Bronchial epithelial cell (primary cell): Measurements from ENCODE around the gene MEMO1. TPM values are rescaled to one million over a fixed set of nuclear protein-coding genes. Genes with fewer than 3 reads are reported as not detected.
A peak's percentile ranks its signal among the peaks of the same experiment; 100 is the strongest.

Source experiments
- DNase-seq: peaks from one replicate; pipeline ENCODE4 v3.0.0-alpha.2; 2010; ENCODE audit warnings: low read depth
- FAIRE-seq: peaks from 2 replicates; lab custom pipeline; 2011; peaks lifted over from hg19 to GRCh38; lab: Jason Lieb, UNC
- H3K27me3 ChIP-seq: 2 replicates; pipeline ENCODE4 v1.5.1; 2011; ENCODE audit warnings: low read length; ENCODE audit not compliant: control insufficient read depth, insufficient read depth
- H3K36me3 ChIP-seq: 2 replicates; pipeline ENCODE4 v1.5.1; 2011; ENCODE audit warnings: low read length; ENCODE audit not compliant: control insufficient read depth, insufficient read depth
- H3K4me3 ChIP-seq: 2 replicates; pipeline ENCODE4 v1.5.1; 2011; ENCODE audit warnings: mild to moderate bottlenecking, low read depth, low read length, control low read depth
- total RNA-seq: library from RNA; depleted of rRNA; stranded (reverse); fragments of >200 nt; gene quantifications from 2 replicates; pipeline ENCODE4 v1.2.1, GENCODE V29; 2014
- TF ChIP-seq, protein P1 (sequence below): IDR thresholded peaks from 2 replicates; pipeline ENCODE4 v1.5.1; 2011; ENCODE audit warnings: mild to moderate bottlenecking, moderate library complexity, low read length, control low read depth, inconsistent platforms; ENCODE audit not compliant: insufficient read depth, severe bottlenecking

The MEMO1 gene
- total RNA-seq, 1 donor from 2014 or later, result 29.2 TPM

DNA sequence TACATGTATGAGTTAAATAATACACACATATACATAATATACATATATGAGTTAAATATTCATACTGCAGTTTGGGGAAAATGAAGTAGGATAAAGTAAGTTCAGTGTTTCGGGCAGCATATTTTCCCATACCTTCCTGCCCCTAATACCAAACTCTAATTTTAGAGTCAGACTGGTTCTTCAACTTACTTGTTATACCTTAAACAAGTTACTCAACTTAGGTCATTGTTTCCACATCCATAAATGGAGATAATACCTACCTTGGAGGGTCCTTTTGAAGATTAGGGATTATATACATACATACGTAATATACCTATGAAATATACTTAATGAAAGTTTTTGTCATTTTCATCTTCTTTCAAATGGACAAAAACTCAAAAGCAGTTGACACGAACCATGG, 8.4 kb downstream of the MEMO1 start:
- FAIRE-seq, result no peak
- H3K36me3 ChIP-seq, result no peaks in the 10 kb centered on the region
- DNase-seq, result peak; percentile 46
- TF ChIP-seq, protein P1, sequence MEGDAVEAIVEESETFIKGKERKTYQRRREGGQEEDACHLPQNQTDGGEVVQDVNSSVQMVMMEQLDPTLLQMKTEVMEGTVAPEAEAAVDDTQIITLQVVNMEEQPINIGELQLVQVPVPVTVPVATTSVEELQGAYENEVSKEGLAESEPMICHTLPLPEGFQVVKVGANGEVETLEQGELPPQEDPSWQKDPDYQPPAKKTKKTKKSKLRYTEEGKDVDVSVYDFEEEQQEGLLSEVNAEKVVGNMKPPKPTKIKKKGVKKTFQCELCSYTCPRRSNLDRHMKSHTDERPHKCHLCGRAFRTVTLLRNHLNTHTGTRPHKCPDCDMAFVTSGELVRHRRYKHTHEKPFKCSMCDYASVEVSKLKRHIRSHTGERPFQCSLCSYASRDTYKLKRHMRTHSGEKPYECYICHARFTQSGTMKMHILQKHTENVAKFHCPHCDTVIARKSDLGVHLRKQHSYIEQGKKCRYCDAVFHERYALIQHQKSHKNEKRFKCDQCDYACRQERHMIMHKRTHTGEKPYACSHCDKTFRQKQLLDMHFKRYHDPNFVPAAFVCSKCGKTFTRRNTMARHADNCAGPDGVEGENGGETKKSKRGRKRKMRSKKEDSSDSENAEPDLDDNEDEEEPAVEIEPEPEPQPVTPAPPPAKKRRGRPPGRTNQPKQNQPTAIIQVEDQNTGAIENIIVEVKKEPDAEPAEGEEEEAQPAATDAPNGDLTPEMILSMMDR, result no peak
- no peak overlapping the region for H3K4me3 ChIP-seq
- no peaks in the 10 kb centered on the region for H3K27me3 ChIP-seq

DNA sequence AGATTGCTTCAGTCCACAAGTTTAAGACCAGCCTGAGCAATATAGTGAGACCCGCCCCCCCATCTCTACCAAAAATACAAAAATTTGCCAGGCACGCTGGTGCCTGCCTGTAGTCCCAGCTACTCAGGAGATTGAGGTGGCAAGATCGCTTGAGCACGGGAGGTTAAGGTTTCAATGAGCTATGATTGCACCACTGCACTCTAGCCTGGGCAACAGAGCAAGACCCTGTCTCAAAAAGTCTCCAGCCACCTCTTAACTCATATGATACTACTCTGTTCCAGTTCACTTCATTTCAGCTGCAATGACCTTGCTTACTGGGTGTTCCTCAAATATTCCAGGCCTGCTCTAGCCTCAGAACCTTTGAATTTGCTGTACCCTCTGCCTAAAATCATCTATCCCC, 11.4 kb downstream of the MEMO1 start:
- Histone ChIP-seq H3K27me3 (no peaks in the 10 kb centered on the region), H3K36me3 (no peaks in the 10 kb centered on the region), H3K4me3 (no peak overlapping the region)
- TF ChIP-seq, protein P1, result no peak
- FAIRE-seq (no peak), DNase-seq (no peak)

DNA sequence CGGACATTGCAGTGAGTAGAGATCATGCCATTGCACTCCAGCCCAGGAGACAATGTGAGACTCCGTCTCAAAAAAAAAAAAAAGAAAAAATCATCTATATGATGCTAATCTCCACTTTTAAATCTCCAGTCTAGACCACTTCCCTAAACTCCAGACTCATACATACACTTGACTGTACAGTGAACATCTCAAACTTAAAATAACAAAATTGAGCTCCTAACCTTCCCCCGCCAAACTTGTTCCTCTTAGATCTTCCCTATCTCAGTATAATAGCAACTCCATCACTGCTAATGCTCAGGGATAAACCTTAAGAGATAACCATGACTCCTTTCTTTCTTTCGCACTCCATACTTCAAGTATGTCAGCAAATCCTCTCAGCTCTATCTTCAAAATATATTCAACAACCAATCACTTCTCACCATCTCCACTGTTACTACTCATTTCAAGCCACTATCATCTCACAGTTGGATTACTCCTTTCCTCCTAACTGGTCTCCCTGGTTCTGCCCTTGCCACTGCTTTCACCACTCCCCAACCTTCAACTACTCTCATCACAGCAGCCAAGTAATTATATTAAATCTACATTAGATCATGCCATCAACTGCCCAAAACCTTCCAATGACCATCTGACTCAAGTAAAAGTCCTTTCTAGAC, 12.0 kb downstream of the MEMO1 start:
- FAIRE-seq (no peak), DNase-seq (no peak)
- TF ChIP-seq, protein P1, result no peak

DNA sequence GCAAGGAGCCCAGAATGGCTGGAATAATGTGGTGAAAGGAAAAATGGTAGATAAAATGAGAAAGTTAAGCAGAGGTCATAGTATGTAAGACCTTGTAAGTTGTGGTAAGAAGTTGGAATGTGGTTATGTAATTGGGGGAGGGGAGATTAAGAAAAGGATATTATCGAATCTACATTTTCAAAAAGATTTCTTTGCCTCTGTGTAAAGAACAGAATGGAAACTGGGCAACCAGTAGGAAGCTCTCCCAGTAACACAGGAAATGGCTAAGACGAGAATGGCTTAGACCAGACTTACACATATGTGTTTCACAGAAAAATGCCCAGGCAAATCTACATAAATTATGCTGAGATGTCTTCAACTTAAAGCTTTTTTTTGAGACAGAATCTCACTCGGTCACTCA, 13.2 kb downstream of the MEMO1 start:
- DNase-seq (no peak), FAIRE-seq (no peak)
- Histone ChIP-seq H3K36me3 (no peaks in the 10 kb centered on the region), H3K27me3 (no peaks in the 10 kb centered on the region), H3K4me3 (no peak overlapping the region)
- TF ChIP-seq, protein P1, result no peak

More for the DNA sequence above, 12.0 kb downstream of the MEMO1 start:
- Histone ChIP-seq H3K36me3 (no peaks in the 10 kb centered on the region), H3K27me3 (no peaks in the 10 kb centered on the region), H3K4me3 (no peak overlapping the region)

DNA sequence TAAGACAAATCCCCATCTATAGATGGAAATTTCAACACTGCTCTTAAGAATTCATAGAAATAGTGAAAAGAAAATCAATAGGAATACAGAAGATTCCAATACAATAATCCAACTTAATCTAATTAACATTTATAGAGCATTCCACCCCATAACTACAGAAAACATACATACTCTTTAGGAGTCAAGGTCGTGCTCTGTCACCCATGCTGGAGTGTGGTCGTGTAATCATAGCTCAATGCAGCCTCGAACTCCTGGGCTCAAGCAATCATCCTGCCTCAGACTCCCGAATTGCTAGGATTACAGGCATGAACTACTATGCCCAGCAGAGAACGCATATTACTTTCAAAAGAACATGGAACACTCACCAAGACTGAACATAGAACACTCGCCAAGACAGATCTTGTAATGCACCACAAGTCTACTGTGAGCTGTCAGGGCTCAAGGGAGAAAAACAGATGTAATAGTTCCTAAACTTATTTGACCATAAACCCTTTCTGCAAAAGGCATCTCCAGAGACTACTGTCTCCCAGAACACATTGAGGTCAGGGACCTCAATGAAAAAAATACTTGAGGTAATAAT, 14.1 kb downstream of the MEMO1 start:
- Histone ChIP-seq H3K4me3 (no peak overlapping the region), H3K27me3 (no peaks in the 10 kb centered on the region), H3K36me3 (no peaks in the 10 kb centered on the region)
- DNase-seq (no peak), FAIRE-seq (no peak)
- TF ChIP-seq, protein P1, result no peak
